Suppressor macrophage treated with lipopolysaccharide for 1 hour (primary cell): Measurements from ENCODE around the gene BTBD16.

Experiments
- DNase-seq, 3 donors: peaks; one replicate each; pipeline ENCODE4 v3.0.0-alpha.2; 2020 to 2022

Gene BTBD16

GRCh38 chr10:122346326-122346950, 75.3 kb downstream of the BTBD16 start:
- no peak for DNase-seq

GRCh38 chr10:122347170-122347841, 76.2 kb downstream of the BTBD16 start:
- DNase-seq = no peak

GRCh38 chr10:122348512-122348911, 77.4 kb downstream of the BTBD16 start:
- no peak for DNase-seq

GRCh38 chr10:122348935-122349361, 77.9 kb downstream of the BTBD16 start:
- DNase-seq = no peak

- no peak for DNase-seq
Observed at GRCh38 chr10:122349758-122350369, 78.8 kb downstream of the BTBD16 start.

- DNase-seq = no peak
Observed at GRCh38 chr10:122350893-122351292, 79.8 kb downstream of the BTBD16 start.

GRCh38 chr10:122352817-122353525, 81.9 kb downstream of the BTBD16 start:
- no peak for DNase-seq

GRCh38 chr10:122354383-122354782, 83.3 kb downstream of the BTBD16 start:
- no peak for DNase-seq

GRCh38 chr10:122357685-122358084, 86.6 kb downstream of the BTBD16 start:
- DNase-seq = no peak

GRCh38 chr10:122359621-122360020, 88.5 kb downstream of the BTBD16 start:
- DNase-seq = peak in 1 of 3 donors; percentile 15

GRCh38 chr10:122361046-122361445, 90.0 kb downstream of the BTBD16 start:
- no peak for DNase-seq

- no peak for DNase-seq
Observed at GRCh38 chr10:122362031-122362592, 91.0 kb downstream of the BTBD16 start.

GRCh38 chr10:122362621-122363020, 91.5 kb downstream of the BTBD16 start:
- no peak for DNase-seq

GRCh38 chr10:122363311-122363710, 92.2 kb downstream of the BTBD16 start:
- DNase-seq = no peak

- no peak for DNase-seq
Observed at GRCh38 chr10:122363722-122364463, 92.8 kb downstream of the BTBD16 start.

- DNase-seq = no peak
Observed at GRCh38 chr10:122368502-122369254, 97.6 kb downstream of the BTBD16 start.

- no peak for DNase-seq
Observed at GRCh38 chr10:122373108-122373507, 102.0 kb downstream of the BTBD16 start.

GRCh38 chr10:122373721-122374120, 102.6 kb downstream of the BTBD16 start:
- no peak for DNase-seq

- peak; percentile 97 to 99 (median 99) for DNase-seq
Observed at GRCh38 chr10:122374237-122374858, 103.3 kb downstream of the BTBD16 start, which contains the start of gene PLEKHA1. Gene PLEKHA1, plus strand, starts transcription at chr10:122374708. Its CDS starts 18,493 bp downstream, at chr10:122393201.

GRCh38 chr10:122374859-122375678, 104.0 kb downstream of the BTBD16 start:
- DNase-seq = peak; percentile 85 to 96 (median 93)
